ENCODE data around the gene GPATCH8. TPM values are rescaled to one million over a fixed set of nuclear protein-coding genes. Genes with fewer than 3 reads are reported as not detected.

The GPATCH8 gene
- total RNA-seq, 1 experiment from 2014 or later, result 33.8 TPM

GRCh38 chr17:44493339-44493738 is 9.9 kb downstream of the GPATCH8 start:
- H3K27me3 ChIP-seq (replicated peaks; ENCODE audit: insufficient read depth, low read depth, low read length, poor library complexity), result no peaks in the 10 kb centered on the region
- no TSS peak for BruUV-seq (replicated peaks)
- H3K9me3 ChIP-seq (ENCODE audit: low read depth, low read length, poor library complexity, severe bottlenecking), result no peaks in the 10 kb centered on the region
- no peak overlapping the region for H3K4me3 ChIP-seq (ENCODE audit: low read depth, low read length, poor library complexity, severe bottlenecking)
- H3K36me3 ChIP-seq (ENCODE audit: insufficient read depth, low read length, poor library complexity, severe bottlenecking), result no peaks in the 10 kb centered on the region
- DNase-seq (ENCODE audit: low spot score), result no peak
- CTCF ChIA-PET, result no interaction called here
- no peak overlapping the region for H3K27ac ChIP-seq (ENCODE audit: low read depth, low read length, poor library complexity, severe bottlenecking)
- intact Hi-C loops (cut with micrococcal nuclease; ENCODE audit: unreplicated experiment), result no loop called here
- no peaks in the 10 kb centered on the region for H3K4me1 ChIP-seq (ENCODE audit: insufficient read depth, low read length, poor library complexity, severe bottlenecking)
- POLR2A ChIA-PET (ENCODE audit: low non-redundant PET), result no interaction called here
- TF ChIP-seq EZH2 (IDR thresholded peaks at IDR 0.05; ENCODE audit: borderline replicate concordance, low read depth, low read length, poor library complexity, severe bottlenecking), result no peak
- TF ChIP-seq, protein P1, sequence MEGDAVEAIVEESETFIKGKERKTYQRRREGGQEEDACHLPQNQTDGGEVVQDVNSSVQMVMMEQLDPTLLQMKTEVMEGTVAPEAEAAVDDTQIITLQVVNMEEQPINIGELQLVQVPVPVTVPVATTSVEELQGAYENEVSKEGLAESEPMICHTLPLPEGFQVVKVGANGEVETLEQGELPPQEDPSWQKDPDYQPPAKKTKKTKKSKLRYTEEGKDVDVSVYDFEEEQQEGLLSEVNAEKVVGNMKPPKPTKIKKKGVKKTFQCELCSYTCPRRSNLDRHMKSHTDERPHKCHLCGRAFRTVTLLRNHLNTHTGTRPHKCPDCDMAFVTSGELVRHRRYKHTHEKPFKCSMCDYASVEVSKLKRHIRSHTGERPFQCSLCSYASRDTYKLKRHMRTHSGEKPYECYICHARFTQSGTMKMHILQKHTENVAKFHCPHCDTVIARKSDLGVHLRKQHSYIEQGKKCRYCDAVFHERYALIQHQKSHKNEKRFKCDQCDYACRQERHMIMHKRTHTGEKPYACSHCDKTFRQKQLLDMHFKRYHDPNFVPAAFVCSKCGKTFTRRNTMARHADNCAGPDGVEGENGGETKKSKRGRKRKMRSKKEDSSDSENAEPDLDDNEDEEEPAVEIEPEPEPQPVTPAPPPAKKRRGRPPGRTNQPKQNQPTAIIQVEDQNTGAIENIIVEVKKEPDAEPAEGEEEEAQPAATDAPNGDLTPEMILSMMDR (conservative IDR thresholded peaks at IDR 0.05; ENCODE audit: low read depth, low read length), result no peak

DNA sequence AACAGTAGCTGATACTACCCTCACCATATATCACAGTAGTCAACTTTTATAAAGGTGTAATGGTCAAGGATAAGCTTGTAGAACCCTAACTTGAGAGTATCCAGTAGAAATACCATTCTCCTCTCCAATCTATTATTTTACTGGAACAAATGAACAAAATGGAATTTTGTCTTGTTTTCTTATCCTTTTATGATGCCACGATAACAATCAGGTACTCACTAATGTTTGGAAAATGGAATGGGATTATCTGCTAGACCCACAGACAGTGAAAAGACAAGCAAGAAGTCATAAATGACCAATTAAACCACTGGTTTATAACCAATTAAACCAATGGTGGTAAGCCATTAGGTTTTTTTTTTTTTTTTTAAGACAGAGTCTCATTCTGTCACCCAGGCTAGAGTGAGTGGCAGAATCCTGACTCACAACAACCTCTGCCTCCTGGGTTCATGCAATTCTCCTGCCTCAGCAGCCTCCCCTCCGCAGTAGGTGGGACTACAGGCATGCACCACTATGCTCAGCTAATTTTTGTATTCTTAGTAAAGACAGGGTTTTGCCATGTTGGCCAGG is 10.4 kb downstream of the GPATCH8 start:
- H3K4me3 ChIP-seq (ENCODE audit: low read depth, low read length, poor library complexity, severe bottlenecking), result no peak overlapping the region
- POLR2A ChIA-PET (ENCODE audit: low non-redundant PET), result no interaction called here
- CTCF ChIA-PET, result no interaction called here
- H3K9me3 ChIP-seq (ENCODE audit: low read depth, low read length, poor library complexity, severe bottlenecking), result no peaks in the 10 kb centered on the region
- intact Hi-C loops (cut with micrococcal nuclease; ENCODE audit: unreplicated experiment), result no loop called here
- no peak overlapping the region for H3K27ac ChIP-seq (ENCODE audit: low read depth, low read length, poor library complexity, severe bottlenecking)
- no peaks in the 10 kb centered on the region for H3K4me1 ChIP-seq (ENCODE audit: insufficient read depth, low read length, poor library complexity, severe bottlenecking)
- BruUV-seq (replicated peaks), result no TSS peak
- no peaks in the 10 kb centered on the region for H3K27me3 ChIP-seq (replicated peaks; ENCODE audit: insufficient read depth, low read depth, low read length, poor library complexity)
- no peaks in the 10 kb centered on the region for H3K36me3 ChIP-seq (ENCODE audit: insufficient read depth, low read length, poor library complexity, severe bottlenecking)
- TF ChIP-seq, protein P1 (conservative IDR thresholded peaks at IDR 0.05; ENCODE audit: low read depth, low read length), result no peak
- no peak for TF ChIP-seq EZH2 (IDR thresholded peaks at IDR 0.05; ENCODE audit: borderline replicate concordance, low read depth, low read length, poor library complexity, severe bottlenecking)
- DNase-seq (ENCODE audit: low spot score), result no peak

DNA sequence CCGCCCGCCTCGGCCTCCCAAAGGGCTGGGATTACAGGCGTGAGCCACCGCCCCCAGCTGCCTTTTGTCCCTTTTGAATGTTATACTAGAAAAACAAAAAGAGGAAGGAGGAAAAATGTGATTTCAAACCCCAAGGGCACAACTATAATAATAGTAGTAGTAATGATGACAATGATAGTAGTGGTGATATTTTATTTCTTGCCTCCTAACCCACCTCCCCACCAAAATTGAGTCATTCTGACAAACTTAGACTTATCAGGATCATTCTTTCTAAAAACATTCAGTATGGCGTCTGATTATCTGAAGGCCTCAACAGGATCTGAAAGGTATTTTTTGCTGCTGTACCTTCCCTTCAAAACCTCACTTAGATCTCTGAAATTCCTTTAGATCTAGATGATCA is 13.6 kb downstream of the GPATCH8 start:
- Histone ChIP-seq H3K36me3 (ENCODE audit: insufficient read depth, low read length, poor library complexity, severe bottlenecking) (no peaks in the 10 kb centered on the region), H3K4me1 (ENCODE audit: insufficient read depth, low read length, poor library complexity, severe bottlenecking) (no peaks in the 10 kb centered on the region), H3K4me3 (ENCODE audit: low read depth, low read length, poor library complexity, severe bottlenecking) (no peak overlapping the region), H3K27me3 (replicated peaks; ENCODE audit: insufficient read depth, low read depth, low read length, poor library complexity) (no peaks in the 10 kb centered on the region), H3K27ac (ENCODE audit: low read depth, low read length, poor library complexity, severe bottlenecking) (no peak overlapping the region), H3K9me3 (ENCODE audit: low read depth, low read length, poor library complexity, severe bottlenecking) (no peaks in the 10 kb centered on the region)
- TF ChIP-seq, protein P1 (conservative IDR thresholded peaks at IDR 0.05; ENCODE audit: low read depth, low read length), result no peak
- TF ChIP-seq EZH2 (IDR thresholded peaks at IDR 0.05; ENCODE audit: borderline replicate concordance, low read depth, low read length, poor library complexity, severe bottlenecking), result no peak
- BruUV-seq (replicated peaks), result no TSS peak
- ChIA-PET CTCF (no interaction called here), POLR2A (ENCODE audit: low non-redundant PET) (no interaction called here)
- DNase-seq (ENCODE audit: low spot score), result no peak
- intact Hi-C loops (cut with micrococcal nuclease; ENCODE audit: unreplicated experiment), result no loop called here
